Neuron (in vitro differentiated cells): Measurements from ENCODE around the gene ZDHHC14.
"Not testable (repeated sequence)": the region's sequence is repeated elsewhere in the genome, so short reads cannot be mapped to it uniquely, and the experiment has no call there.

ENCODE experiments used
- H2AFZ ChIP-seq: one replicate; pipeline ENCODE4 v1.6.1; 2013; ENCODE audit warnings: low read depth, mild to moderate bottlenecking, inconsistent platforms, low read length, moderate library complexity
- H3K27me3 ChIP-seq: one replicate; pipeline ENCODE4 v1.6.1; 2013; ENCODE audit warnings: low read length; ENCODE audit not compliant: insufficient read depth
- H3K36me3 ChIP-seq: one replicate; pipeline ENCODE4 v1.6.1; 2013; ENCODE audit warnings: low read length; ENCODE audit not compliant: insufficient read depth
- H3K4me1 ChIP-seq: one replicate; pipeline ENCODE4 v1.6.1; 2013; ENCODE audit warnings: low read length; ENCODE audit not compliant: insufficient read depth
- H3K4me3 ChIP-seq: 2 replicates; pipeline ENCODE4 v1.5.1; 2013; ENCODE audit warnings: mild to moderate bottlenecking, low read length, moderate library complexity
- H3K9me3 ChIP-seq: one replicate; pipeline ENCODE4 v1.6.1; 2013; ENCODE audit warnings: low read length

Gene ZDHHC14

GRCh38 chr6:157380779-157381561, at the start of gene ZDHHC14:
Gene ZDHHC14 (plus strand): TSS chr6:157381190.
- no peaks in the 10 kb centered on the region for H3K36me3 ChIP-seq
- H3K27me3 ChIP-seq: no peaks in the 10 kb centered on the region
- peaks cover 7% of the 10 kb centered on the region for H3K4me1 ChIP-seq
- H3K9me3 ChIP-seq: no peaks in the 10 kb centered on the region
- peak within 1 kb of the TSS; percentile 89 for H3K4me3 ChIP-seq
- H2AFZ ChIP-seq: peak within 1 kb of the TSS; percentile 99

GRCh38 chr6:157332813-157333212, 48.2 kb upstream of the ZDHHC14 start:
- no peak overlapping the region for H2AFZ ChIP-seq

GRCh38 chr6:157333537-157333936, 47.5 kb upstream of the ZDHHC14 start:
- Histone ChIP-seq H2AFZ (no peak overlapping the region), H3K36me3 (no peaks in the 10 kb centered on the region), H3K27me3 (no peaks in the 10 kb centered on the region), H3K9me3 (no peaks in the 10 kb centered on the region), H3K4me1 (peaks cover 5% of the 10 kb centered on the region), H3K4me3 (no peak overlapping the region)

More at GRCh38 chr6:157332813-157333212, 48.2 kb upstream of the ZDHHC14 start:
- H3K9me3 ChIP-seq: no peaks in the 10 kb centered on the region
- H3K4me1 ChIP-seq: peaks cover 5% of the 10 kb centered on the region
- no peaks in the 10 kb centered on the region for H3K27me3 ChIP-seq
- no peak overlapping the region for H3K4me3 ChIP-seq
- no peaks in the 10 kb centered on the region for H3K36me3 ChIP-seq

DNA sequence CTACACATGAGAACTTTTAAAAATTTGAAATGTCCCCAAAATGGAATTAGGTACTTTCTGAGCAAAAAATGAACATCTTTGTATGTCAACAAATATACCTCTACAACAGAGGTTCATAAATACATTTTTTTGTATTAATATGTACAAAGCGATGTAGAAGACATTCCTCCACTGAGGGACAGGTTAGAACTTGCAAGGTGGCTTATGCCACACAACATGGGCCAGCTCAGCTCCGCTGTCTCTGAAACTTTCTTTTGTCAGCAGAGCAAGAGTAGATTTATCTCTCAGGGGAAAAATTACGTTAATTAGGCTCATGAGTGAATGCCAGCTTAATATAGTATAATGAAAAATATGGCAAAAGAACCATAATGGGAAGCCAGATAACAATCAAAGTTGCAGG, 47.0 kb upstream of the ZDHHC14 start:
- H3K9me3 ChIP-seq: no peaks in the 10 kb centered on the region
- H3K4me3 ChIP-seq: no peak overlapping the region
- H2AFZ ChIP-seq: no peak overlapping the region
- peaks cover 5% of the 10 kb centered on the region for H3K4me1 ChIP-seq
- no peaks in the 10 kb centered on the region for H3K27me3 ChIP-seq
- H3K36me3 ChIP-seq: no peaks in the 10 kb centered on the region

GRCh38 chr6:157335829-157336228, 45.2 kb upstream of the ZDHHC14 start:
- no peak overlapping the region for H2AFZ ChIP-seq
- H3K4me3 ChIP-seq: no peak overlapping the region
- no peaks in the 10 kb centered on the region for H3K9me3 ChIP-seq
- H3K27me3 ChIP-seq: no peaks in the 10 kb centered on the region
- peaks cover 5% of the 10 kb centered on the region for H3K4me1 ChIP-seq
- no peaks in the 10 kb centered on the region for H3K36me3 ChIP-seq

GRCh38 chr6:157337276-157337675, 43.7 kb upstream of the ZDHHC14 start:
- not testable (repeated sequence) for H3K36me3 ChIP-seq, H3K4me3 ChIP-seq, H3K4me1 ChIP-seq, H3K27me3 ChIP-seq, H2AFZ ChIP-seq, H3K9me3 ChIP-seq

DNA sequence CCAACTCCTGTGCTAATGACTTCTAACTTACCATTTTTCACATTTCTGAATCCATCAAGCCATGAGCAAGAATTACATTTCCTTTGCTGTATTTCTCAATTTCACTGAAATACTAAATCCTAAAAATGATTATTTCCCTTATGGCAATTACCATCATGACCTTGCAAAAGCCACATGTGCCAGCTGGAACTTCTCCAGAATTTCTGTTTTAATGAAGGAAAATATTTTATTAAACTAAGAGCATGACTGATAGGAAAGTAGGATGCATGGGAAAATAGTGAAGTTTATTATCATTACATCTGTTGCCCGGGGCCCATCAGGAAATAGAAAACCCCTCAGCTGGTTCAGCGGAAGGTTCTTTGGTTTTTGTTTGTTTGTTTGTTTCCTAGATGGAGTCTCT, 43.2 kb upstream of the ZDHHC14 start:
- Histone ChIP-seq H3K9me3 (no peaks in the 10 kb centered on the region), H2AFZ (no peak overlapping the region), H3K4me1 (no peaks in the 10 kb centered on the region), H3K36me3 (no peaks in the 10 kb centered on the region), H3K27me3 (no peaks in the 10 kb centered on the region), H3K4me3 (no peak overlapping the region)

DNA sequence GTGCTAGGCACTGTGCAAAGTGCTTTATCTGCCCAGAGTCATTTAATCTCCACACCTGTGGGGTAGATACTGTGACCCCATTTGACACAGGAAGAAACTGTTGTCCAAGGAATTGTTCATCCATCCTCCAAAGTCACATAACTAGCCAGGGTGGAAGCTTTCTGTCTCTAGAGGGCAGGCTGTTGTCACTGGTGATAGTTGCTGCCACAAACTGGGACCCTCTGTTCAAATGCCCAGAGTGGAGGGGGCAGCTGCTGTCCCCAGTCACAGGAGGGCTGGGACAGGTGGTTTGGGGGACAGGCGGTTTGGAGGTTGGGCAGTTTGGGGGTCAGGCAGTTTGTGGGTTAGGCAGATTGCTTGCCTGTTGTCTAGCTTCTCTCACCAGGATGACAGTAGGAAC, 41.6 kb upstream of the ZDHHC14 start:
- no peaks in the 10 kb centered on the region for H3K27me3 ChIP-seq
- no peaks in the 10 kb centered on the region for H3K4me1 ChIP-seq
- no peak overlapping the region for H2AFZ ChIP-seq
- H3K4me3 ChIP-seq: no peak overlapping the region
- H3K36me3 ChIP-seq: no peaks in the 10 kb centered on the region
- H3K9me3 ChIP-seq: no peaks in the 10 kb centered on the region

DNA sequence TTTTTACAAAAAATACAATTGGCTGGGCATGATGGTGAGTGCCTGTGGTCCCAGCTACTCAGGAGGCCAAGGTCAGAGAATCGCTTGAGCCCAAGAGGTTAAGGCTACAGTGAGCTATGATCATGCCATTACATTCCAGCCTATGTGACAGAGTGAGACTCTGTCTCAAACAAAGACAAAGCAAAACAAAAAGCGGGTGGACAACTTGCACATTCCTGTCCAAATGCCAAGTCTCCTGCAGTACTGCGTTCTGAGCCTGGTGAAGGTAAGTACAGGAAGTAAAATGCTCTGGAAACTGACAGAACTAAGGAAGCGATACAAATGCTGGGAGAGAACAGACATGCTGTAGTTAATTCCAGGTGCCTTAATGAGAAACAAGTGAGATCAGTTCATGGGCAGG, 37.3 kb upstream of the ZDHHC14 start:
- H3K36me3 ChIP-seq: no peaks in the 10 kb centered on the region
- H3K4me1 ChIP-seq: no peaks in the 10 kb centered on the region
- no peaks in the 10 kb centered on the region for H3K27me3 ChIP-seq
- H3K4me3 ChIP-seq: no peak overlapping the region
- H3K9me3 ChIP-seq: no peaks in the 10 kb centered on the region
- H2AFZ ChIP-seq: no peak overlapping the region

DNA sequence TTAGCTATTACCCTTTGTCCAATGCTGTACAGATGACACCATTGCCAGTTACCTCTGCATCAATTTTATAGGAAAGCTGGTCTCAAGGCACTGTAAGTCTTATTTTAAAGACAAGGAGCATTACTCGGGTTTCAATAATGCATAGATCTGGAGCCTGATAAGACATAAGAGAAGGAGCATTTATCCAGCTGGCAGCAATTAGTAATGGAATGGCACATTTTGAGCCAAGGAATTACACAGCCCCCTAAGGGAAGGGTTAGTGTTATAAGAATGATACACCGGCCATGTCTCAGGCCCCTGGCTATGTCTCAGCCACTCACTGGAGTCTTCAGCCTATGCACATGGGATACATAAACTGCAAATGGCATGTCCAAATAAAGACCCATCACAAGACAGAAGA, 34.6 kb upstream of the ZDHHC14 start:
- Histone ChIP-seq H3K4me1 (no peaks in the 10 kb centered on the region), H3K9me3 (no peaks in the 10 kb centered on the region), H3K36me3 (no peaks in the 10 kb centered on the region), H3K27me3 (no peaks in the 10 kb centered on the region), H3K4me3 (no peak overlapping the region), H2AFZ (no peak overlapping the region)

- Histone ChIP-seq H3K4me1 (no peaks in the 10 kb centered on the region), H2AFZ (no peak overlapping the region), H3K4me3 (no peak overlapping the region)
These were observed 22.7 kb upstream of the ZDHHC14 start for GRCh38 chr6:157358287-157358686.

DNA sequence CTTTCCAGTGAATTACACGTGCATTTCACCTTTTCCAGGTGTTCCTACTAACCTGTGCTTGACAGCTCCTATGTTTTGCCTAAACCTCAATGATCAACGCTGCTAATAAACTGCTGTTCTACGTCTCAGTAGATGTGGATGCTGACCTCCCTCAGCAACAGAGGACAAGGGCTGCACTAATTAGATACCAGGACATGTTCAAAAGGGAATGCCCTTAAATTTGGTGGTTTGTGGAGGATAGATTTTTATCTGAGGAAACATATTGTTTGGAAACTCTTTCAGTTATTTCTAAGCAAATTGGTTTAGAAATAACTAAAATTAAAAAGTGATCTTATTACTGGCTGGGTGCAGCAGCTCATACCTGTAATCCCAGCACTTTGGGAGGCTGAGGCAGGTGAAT, 19.1 kb upstream of the ZDHHC14 start:
- H3K27me3 ChIP-seq: peaks cover 4% of the 10 kb centered on the region
- no peaks in the 10 kb centered on the region for H3K4me1 ChIP-seq
- H3K4me3 ChIP-seq: no peak overlapping the region
- H3K36me3 ChIP-seq: no peaks in the 10 kb centered on the region
- no peak overlapping the region for H2AFZ ChIP-seq
- H3K9me3 ChIP-seq: no peaks in the 10 kb centered on the region

More at GRCh38 chr6:157358287-157358686, 22.7 kb upstream of the ZDHHC14 start:
- no peaks in the 10 kb centered on the region for H3K27me3 ChIP-seq
- H3K36me3 ChIP-seq: no peaks in the 10 kb centered on the region
- no peaks in the 10 kb centered on the region for H3K9me3 ChIP-seq

GRCh38 chr6:157364705-157365104, 16.3 kb upstream of the ZDHHC14 start:
- Histone ChIP-seq H2AFZ (no peak overlapping the region), H3K9me3 (no peaks in the 10 kb centered on the region), H3K36me3 (no peaks in the 10 kb centered on the region), H3K27me3 (peaks cover 4% of the 10 kb centered on the region), H3K4me3 (no peak overlapping the region), H3K4me1 (peaks cover 5% of the 10 kb centered on the region)

GRCh38 chr6:157366648-157367047, 14.3 kb upstream of the ZDHHC14 start:
- Histone ChIP-seq H2AFZ (no peak overlapping the region), H3K4me1 (peaks cover 5% of the 10 kb centered on the region), H3K36me3 (no peaks in the 10 kb centered on the region), H3K9me3 (no peaks in the 10 kb centered on the region), H3K4me3 (no peak overlapping the region), H3K27me3 (peaks cover 4% of the 10 kb centered on the region)
